CD14-positive monocyte (primary cell): ENCODE results near the gene PSMA6. TPM values are rescaled to one million over a fixed set of nuclear protein-coding genes. Genes with fewer than 3 reads are reported as not detected.

Experiments
- DNase-seq, 3 donors: peaks; one replicate each; pipeline ENCODE4 v3.0.0-alpha.2; 2011 to 2022
- H2AFZ ChIP-seq: 2 replicates; pipeline ENCODE4 v1.6.0; 2012; ENCODE audit warnings: mild to moderate bottlenecking, low read depth, low read length, inconsistent platforms; ENCODE audit not compliant: insufficient read depth, poor library complexity, severe bottlenecking
- H3K27ac ChIP-seq, 2 donors: 1 replicate in 1 of 2; 2 replicates in 1 of 2; pipeline ENCODE4 v1.5.1; 2012 to 2013; ENCODE audit warnings: low read length in 2 of 2, control low read depth in 1 of 2, inconsistent platforms in 1 of 2, low read depth in 1 of 2, mild to moderate bottlenecking in 1 of 2
- H3K27me3 ChIP-seq, 2 donors: one replicate each; pipeline versions ENCODE4 v1.6.0 to v1.6.1; 2011 to 2013; ENCODE audit warnings: low read length in 2 of 2; ENCODE audit not compliant: control insufficient read depth in 2 of 2, insufficient read depth in 2 of 2
- H3K36me3 ChIP-seq, 2 donors: replicated peaks in 1 of 2; 1 replicate in 1 of 2; 2 replicates in 1 of 2; pipeline versions ENCODE4 v1.5.1 to v1.6.1; 2012 to 2013; ENCODE audit warnings: low read length in 2 of 2, control low read depth in 1 of 2, inconsistent platforms in 1 of 2, mild to moderate bottlenecking in 1 of 2; ENCODE audit not compliant: insufficient read depth in 2 of 2, control insufficient read depth in 1 of 2
- H3K4me1 ChIP-seq, 2 donors: 1 replicate in 1 of 2; 2 replicates in 1 of 2; pipeline versions ENCODE4 v1.5.1 to v1.6.1; 2012 to 2013; ENCODE audit warnings: low read length in 2 of 2, control low read depth in 1 of 2, inconsistent platforms in 1 of 2, mild to moderate bottlenecking in 1 of 2, moderate library complexity in 1 of 2; ENCODE audit not compliant: insufficient read depth in 2 of 2, control insufficient read depth in 1 of 2
- H3K4me2 ChIP-seq: replicated peaks from 2 replicates; pipeline ENCODE3; 2012; ENCODE audit warnings: low read length, moderate library complexity, mild to moderate bottlenecking; ENCODE audit not compliant: poor library complexity, severe bottlenecking; ENCODE audit errors: extremely low read depth
- H3K4me3 ChIP-seq, 3 experiments: fragments of 200-600 bp in 1 of 3; sonication (generic) in 1 of 3; replicated peaks in 1 of 3; 1 replicate in 2 of 3; 2 replicates in 1 of 3; pipeline ENCODE4 v1.5.1; 2011 to 2013; ENCODE audit warnings: low read length in 3 of 3, mild to moderate bottlenecking in 3 of 3, control low read depth in 2 of 3, low read depth in 2 of 3, inconsistent platforms in 1 of 3, moderate library complexity in 1 of 3
- H3K79me2 ChIP-seq: 2 replicates; pipeline ENCODE4 v1.6.0; 2012; ENCODE audit warnings: mild to moderate bottlenecking, control low read depth, inconsistent platforms, low read length, moderate library complexity; ENCODE audit not compliant: insufficient read depth
- H3K9ac ChIP-seq: 2 replicates; pipeline ENCODE4 v1.6.0; 2017; ENCODE audit warnings: low read length, mild to moderate bottlenecking; ENCODE audit not compliant: insufficient read depth, poor library complexity, severe bottlenecking
- H3K9me3 ChIP-seq, 2 donors: replicated peaks in 1 of 2; 1 replicate in 1 of 2; 2 replicates in 1 of 2; pipeline versions ENCODE4 v1.5.1 to v1.6.1; 2012 to 2013; ENCODE audit warnings: low read length in 2 of 2, control low read depth in 1 of 2; ENCODE audit not compliant: control insufficient read depth in 1 of 2, insufficient read depth in 1 of 2
- H4K20me1 ChIP-seq: 2 replicates; pipeline ENCODE4 v1.6.0; 2012; ENCODE audit warnings: mild to moderate bottlenecking, low read length, control low read depth, moderate library complexity; ENCODE audit not compliant: insufficient read depth
- H3K27ac Mint-ChIP-seq, 7 donors: one replicate each; pipeline ENCODE4 v1.8.0; 2020; ENCODE audit warnings: mild to moderate bottlenecking in 7 of 7, mixed read lengths in 7 of 7, moderate library complexity in 6 of 7, inconsistent platforms in 2 of 7
- H3K27me3 Mint-ChIP-seq, 3 donors: one replicate each; pipeline ENCODE4 v1.8.0; 2021 to 2022; ENCODE audit warnings: low read depth in 3 of 3, mild to moderate bottlenecking in 3 of 3, mixed read lengths in 3 of 3, moderate library complexity in 3 of 3, inconsistent platforms in 1 of 3
- H3K36me3 Mint-ChIP-seq, 2 donors: one replicate each; pipeline ENCODE4 v1.8.0; 2020; ENCODE audit warnings: mixed read lengths in 2 of 2, inconsistent platforms in 1 of 2, mild to moderate bottlenecking in 1 of 2
- H3K4me1 Mint-ChIP-seq: one replicate; pipeline ENCODE4 v1.8.0; 2020; ENCODE audit warnings: mild to moderate bottlenecking, mixed read lengths
- H3K4me3 Mint-ChIP-seq, 2 donors: one replicate each; pipeline ENCODE4 v1.8.0; 2020; ENCODE audit warnings: mild to moderate bottlenecking in 2 of 2, mixed read lengths in 2 of 2, moderate library complexity in 1 of 2
- H3K9me3 Mint-ChIP-seq, 7 donors: one replicate each; pipeline ENCODE4 v1.8.0; 2020 to 2022; ENCODE audit warnings: mixed read lengths in 7 of 7, mild to moderate bottlenecking in 6 of 7, moderate library complexity in 6 of 7, inconsistent platforms in 2 of 7
- WGBS: methylation state at CpG from one replicate; pipeline ENCODE4 v1.1.5; 2013; ENCODE audit warnings: missing lambda C conversion rate; ENCODE audit not compliant: insufficient coverage; 5-methylcytosine and 5-hydroxymethylcytosine counted together
- intact Hi-C, 2 donors: fragments of 100-400 bp; cut with micrococcal nuclease; formaldehyde crosslinking; loops; one replicate each; pipeline versions ENCODE4 v1.15.0 to v1.15.1; 2023
- polyA plus RNA-seq, 3 donors: library from polyadenylated mRNA; depleted of rRNA in 1 of 3; unstranded in 2 of 3; stranded (reverse) in 1 of 3; fragments of 300-500 nt in 2 of 3; fragments of >200 nt in 1 of 3; fragmentation: Illumina TruSeq in 2 of 3; gene quantifications; 1 replicate in 2 of 3; 2 replicates in 1 of 3; pipeline ENCODE4 v1.2.3, GENCODE V29; 2012 to 2021
- TF ChIP-seq, protein P1 (sequence below): fragments of 200-600 bp; IDR thresholded peaks from one replicate; pipeline ENCODE4 v1.8.0; 2022; ENCODE audit warnings: antibody characterized with exemption, mild to moderate bottlenecking

Gene PSMA6
- polyA plus RNA-seq, 3 donors, result 144 to 572 (median 480) TPM

- TF ChIP-seq, protein P1, sequence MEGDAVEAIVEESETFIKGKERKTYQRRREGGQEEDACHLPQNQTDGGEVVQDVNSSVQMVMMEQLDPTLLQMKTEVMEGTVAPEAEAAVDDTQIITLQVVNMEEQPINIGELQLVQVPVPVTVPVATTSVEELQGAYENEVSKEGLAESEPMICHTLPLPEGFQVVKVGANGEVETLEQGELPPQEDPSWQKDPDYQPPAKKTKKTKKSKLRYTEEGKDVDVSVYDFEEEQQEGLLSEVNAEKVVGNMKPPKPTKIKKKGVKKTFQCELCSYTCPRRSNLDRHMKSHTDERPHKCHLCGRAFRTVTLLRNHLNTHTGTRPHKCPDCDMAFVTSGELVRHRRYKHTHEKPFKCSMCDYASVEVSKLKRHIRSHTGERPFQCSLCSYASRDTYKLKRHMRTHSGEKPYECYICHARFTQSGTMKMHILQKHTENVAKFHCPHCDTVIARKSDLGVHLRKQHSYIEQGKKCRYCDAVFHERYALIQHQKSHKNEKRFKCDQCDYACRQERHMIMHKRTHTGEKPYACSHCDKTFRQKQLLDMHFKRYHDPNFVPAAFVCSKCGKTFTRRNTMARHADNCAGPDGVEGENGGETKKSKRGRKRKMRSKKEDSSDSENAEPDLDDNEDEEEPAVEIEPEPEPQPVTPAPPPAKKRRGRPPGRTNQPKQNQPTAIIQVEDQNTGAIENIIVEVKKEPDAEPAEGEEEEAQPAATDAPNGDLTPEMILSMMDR, result no peak
- Histone ChIP-seq H2AFZ (no peak overlapping the region), H3K79me2 (no peaks in the 10 kb centered on the region), H3K4me2 (no peak overlapping the region), H3K27ac (no peak overlapping the region), H3K9ac (no peak overlapping the region), H3K4me3 (no peak overlapping the region), H3K36me3 (peaks cover 14 to 71% of the 10 kb centered on the region in 2 donors), H3K9me3 (no peaks in the 10 kb centered on the region), H3K27me3 (no peaks in the 10 kb centered on the region), H4K20me1 (no peaks in the 10 kb centered on the region), H3K4me1 (no peaks in the 10 kb centered on the region)
- Mint-ChIP-seq H3K4me3 (no peak overlapping the region), H3K27ac (no peak overlapping the region), H3K4me1 (no peaks in the 10 kb centered on the region), H3K9me3 (no peaks in the 10 kb centered on the region), H3K36me3 (peaks cover 39 to 63% of the 10 kb centered on the region in 2 donors), H3K27me3 (peaks cover 0 to 1% (median 0%) of the 10 kb centered on the region in 3 donors)
- intact Hi-C loops, result no loop called here
- DNase-seq, result no peak
These were observed 23.2 kb upstream of the PSMA6 start for GRCh38 chr14:35268946-35269345.

GRCh38 chr14:35274805-35275204 lies 17.4 kb upstream of the PSMA6 start:
- Mint-ChIP-seq H3K4me1 (no peaks in the 10 kb centered on the region), H3K9me3 (peaks cover 0 to 2% (median 0%) of the 10 kb centered on the region in 7 donors), H3K36me3 (peaks cover 48 to 63% of the 10 kb centered on the region in 2 donors), H3K4me3 (no peak overlapping the region), H3K27me3 (peaks cover 0 to 4% (median 1%) of the 10 kb centered on the region in 3 donors), H3K27ac (no peak overlapping the region)
- H3K9ac ChIP-seq, result no peak overlapping the region
- H3K4me3 ChIP-seq, result no peak overlapping the region
- H3K4me2 ChIP-seq, result no peak overlapping the region
- H3K9me3 ChIP-seq, result no peaks in the 10 kb centered on the region
- intact Hi-C loops, result no loop called here
- TF ChIP-seq, protein P1, result no peak
- H3K79me2 ChIP-seq, result no peaks in the 10 kb centered on the region
- no peak overlapping the region for H3K27ac ChIP-seq
- H3K36me3 ChIP-seq, result peaks cover 24 to 59% of the 10 kb centered on the region in 2 donors
- H3K4me1 ChIP-seq, result no peaks in the 10 kb centered on the region
- H3K27me3 ChIP-seq, result no peaks in the 10 kb centered on the region
- no CpG with 5 or more reads among the region's 2 CpGs for WGBS
- DNase-seq, result no peak
- no peaks in the 10 kb centered on the region for H4K20me1 ChIP-seq
- H2AFZ ChIP-seq, result no peak overlapping the region
